H1 (cell line): Measurements from ENCODE around the gene L3MBTL2. TPM values are rescaled to one million over a fixed set of nuclear protein-coding genes. Genes with fewer than 3 reads are reported as not detected.

Source experiments
- CTCF ChIA-PET: fragments of 300-600 bp; sonication (Branson Sonifier 250); formaldehyde crosslinking; loops from one replicate; lab custom pipeline; 2021; ENCODE audit not compliant: partially characterized antibody; lab: Charles Lee
- POLR2A ChIA-PET: fragments of 300-600 bp; sonication (Branson Sonifier 250); formaldehyde crosslinking; loops from one replicate; lab custom pipeline; 2021; ENCODE audit warnings: inconsistent platforms; ENCODE audit not compliant: partially characterized antibody; lab: Charles Lee
- DNase-seq, 2 experiments: peaks; one replicate each; pipeline versions ENCODE4 v3.0.0 to v3.0.0-alpha.2; 2010 to 2022; ENCODE audit warnings: low spot score in 2 of 2, low read depth in 1 of 2, mixed read lengths in 1 of 2
- FAIRE-seq: peaks from 2 replicates; lab custom pipeline; 2011; peaks lifted over from hg19 to GRCh38; lab: Jason Lieb, UNC
- H2AFZ ChIP-seq: 2 replicates; pipeline ENCODE4 v1.8.1; 2012; ENCODE audit warnings: low read length, inconsistent platforms
- H2AK5ac ChIP-seq: 2 replicates; pipeline ENCODE4 v1.6.1; 2013; ENCODE audit warnings: low read depth, low read length
- H2BK120ac ChIP-seq: replicated peaks from 2 replicates; pipeline ENCODE3; 2013; ENCODE audit warnings: low read depth, low read length, inconsistent platforms
- H2BK12ac ChIP-seq: 2 replicates; pipeline ENCODE4 v1.6.1; 2013; ENCODE audit warnings: low read depth, low read length
- H2BK15ac ChIP-seq: 2 replicates; pipeline ENCODE4 v1.6.1; 2013; ENCODE audit warnings: low read length
- H2BK20ac ChIP-seq: 2 replicates; pipeline ENCODE4 v1.6.1; 2013; ENCODE audit warnings: low read length
- H2BK5ac ChIP-seq: 2 replicates; pipeline ENCODE4 v1.6.1; 2013; ENCODE audit warnings: low read depth, low read length
- H3K14ac ChIP-seq: 2 replicates; pipeline ENCODE4 v1.6.1; 2013; ENCODE audit warnings: inconsistent platforms; ENCODE audit not compliant: insufficient read length
- H3K18ac ChIP-seq: 2 replicates; pipeline ENCODE4 v1.6.1; 2013; ENCODE audit warnings: low read length; ENCODE audit errors: extremely low read depth
- H3K23ac ChIP-seq: 2 replicates; pipeline ENCODE4 v1.6.1; 2013; ENCODE audit warnings: inconsistent platforms; ENCODE audit not compliant: insufficient read length
- H3K23me2 ChIP-seq: 2 replicates; pipeline ENCODE4 v1.6.1; 2013; ENCODE audit warnings: low read depth, low read length
- H3K27ac ChIP-seq: 2 replicates; pipeline ENCODE4 v1.6.1; 2011; ENCODE audit warnings: low read depth, low read length, inconsistent platforms
- H3K27me3 ChIP-seq, 4 experiments: replicated peaks in 1 of 4; 1 replicate in 1 of 4; 2 replicates in 3 of 4; pipeline versions ENCODE4 v1.6.1 to v1.8.1; 2011 to 2013; ENCODE audit warnings: low read length in 3 of 4, mild to moderate bottlenecking in 3 of 4, inconsistent platforms in 2 of 4, mixed read lengths in 2 of 4, moderate library complexity in 1 of 4; ENCODE audit not compliant: control insufficient read depth in 3 of 4, insufficient read depth in 3 of 4; ENCODE audit errors: extremely low read depth in 1 of 4
- H3K36me3 ChIP-seq, 4 experiments: 2 replicates each; pipeline versions ENCODE4 v1.6.1 to v1.8.1; 2011 to 2013; ENCODE audit warnings: mild to moderate bottlenecking in 4 of 4, low read length in 3 of 4, moderate library complexity in 2 of 4, control low read depth in 1 of 4, inconsistent platforms in 1 of 4; ENCODE audit not compliant: insufficient read depth in 4 of 4, control insufficient read depth in 2 of 4
- H3K4ac ChIP-seq: replicated peaks from 2 replicates; pipeline ENCODE3; 2013; ENCODE audit warnings: low read length, low read depth, mixed read lengths, inconsistent platforms; ENCODE audit not compliant: insufficient read length
- H3K4me1 ChIP-seq, 4 experiments: replicated peaks in 1 of 4; 1 replicate in 1 of 4; 2 replicates in 3 of 4; pipeline versions ENCODE4 v1.6.1 to v1.8.1; 2011 to 2013; ENCODE audit warnings: low read length in 3 of 4, inconsistent platforms in 2 of 4, mixed read lengths in 1 of 4; ENCODE audit not compliant: insufficient read depth in 4 of 4, control insufficient read depth in 3 of 4
- H3K4me2 ChIP-seq, 2 experiments: 2 replicates each; pipeline versions ENCODE4 v1.6.1 to v1.8.1; 2011 to 2013; ENCODE audit warnings: low read depth in 2 of 2, low read length in 2 of 2, control low read depth in 1 of 2, inconsistent platforms in 1 of 2, mild to moderate bottlenecking in 1 of 2; ENCODE audit not compliant: insufficient read depth in 1 of 2
- H3K4me3 ChIP-seq, 4 experiments: fragments of 200-600, 300-600 bp in 1 of 4; sonication (generic), shearing (Covaris generic), sonication (Bioruptor Twin) in 1 of 4; 2 replicates each; pipeline versions ENCODE4 v1.5.1 to v1.8.1; 2011 to 2016; ENCODE audit warnings: low read length in 4 of 4, low read depth in 3 of 4, control low read depth in 2 of 4, inconsistent platforms in 2 of 4, mild to moderate bottlenecking in 2 of 4, mixed read lengths in 1 of 4, moderate library complexity in 1 of 4; ENCODE audit not compliant: insufficient read depth in 2 of 4; ENCODE audit errors: extremely low read depth in 1 of 4
- H3K56ac ChIP-seq: replicated peaks from 2 replicates; pipeline ENCODE3; 2013; ENCODE audit warnings: low read depth, mild to moderate bottlenecking, mixed read lengths, low read length, inconsistent platforms; ENCODE audit not compliant: insufficient read length
- H3K79me1 ChIP-seq: 2 replicates; pipeline ENCODE4 v1.6.1; 2013; ENCODE audit warnings: low read depth, low read length, control low read depth
- H3K79me2 ChIP-seq, 2 experiments: 2 replicates each; pipeline versions ENCODE4 v1.6.1 to v1.8.1; 2012 to 2013; ENCODE audit warnings: low read length in 2 of 2, mild to moderate bottlenecking in 2 of 2, inconsistent platforms in 1 of 2; ENCODE audit not compliant: insufficient read depth in 2 of 2, control insufficient read depth in 1 of 2
- H3K9ac ChIP-seq, 4 experiments: replicated peaks in 1 of 4; 1 replicate in 1 of 4; 2 replicates in 3 of 4; pipeline versions ENCODE4 v1.6.1 to v1.8.1; 2011 to 2013; ENCODE audit warnings: low read depth in 3 of 4, low read length in 3 of 4, control low read depth in 2 of 4, mild to moderate bottlenecking in 2 of 4, moderate library complexity in 2 of 4, inconsistent platforms in 1 of 4; ENCODE audit errors: extremely low read depth in 1 of 4
- H3K9me3 ChIP-seq, 2 experiments: 2 replicates each; pipeline versions ENCODE4 v1.6.1 to v1.8.1; 2012 to 2013; ENCODE audit warnings: mild to moderate bottlenecking in 2 of 2, moderate library complexity in 2 of 2, control low read depth in 1 of 2, inconsistent platforms in 1 of 2, low read depth in 1 of 2, low read length in 1 of 2, mixed read lengths in 1 of 2; ENCODE audit not compliant: insufficient read depth in 2 of 2
- H4K20me1 ChIP-seq, 2 experiments: replicated peaks in 1 of 2; 2 replicates each; pipeline versions ENCODE3 to v1.8.1; 2011 to 2013; ENCODE audit warnings: inconsistent platforms in 2 of 2, low read length in 2 of 2, mild to moderate bottlenecking in 1 of 2; ENCODE audit not compliant: insufficient read depth in 2 of 2, control insufficient read depth in 1 of 2
- H4K5ac ChIP-seq: 2 replicates; pipeline ENCODE4 v1.6.1; 2013; ENCODE audit warnings: low read length, low read depth, mixed read lengths, inconsistent platforms; ENCODE audit not compliant: insufficient read length
- H4K8ac ChIP-seq: 2 replicates; pipeline ENCODE4 v1.8.0; 2013; ENCODE audit warnings: mild to moderate bottlenecking, moderate library complexity, low read length, inconsistent platforms; ENCODE audit not compliant: insufficient read depth; ENCODE audit errors: extremely low read depth
- H4K91ac ChIP-seq: replicated peaks from 2 replicates; pipeline ENCODE3; 2013; ENCODE audit warnings: low read length, mixed read lengths, inconsistent platforms; ENCODE audit not compliant: insufficient read length
- ATF3 ChIP-seq: IDR thresholded peaks from 2 replicates; pipeline ENCODE4 v1.6.1; 2011; ENCODE audit warnings: low read depth, mild to moderate bottlenecking, low read length; ENCODE audit not compliant: insufficient read depth
- POLR2A ChIP-seq, 2 experiments: IDR thresholded peaks; 1 replicate in 1 of 2; 2 replicates in 1 of 2; pipeline ENCODE4 v1.6.1; 2011; ENCODE audit warnings: low read depth in 2 of 2, low read length in 2 of 2, mild to moderate bottlenecking in 2 of 2; ENCODE audit errors: control extremely low read depth in 1 of 2
- SP1 ChIP-seq: IDR thresholded peaks from 2 replicates; pipeline ENCODE4 v1.6.1; 2011; ENCODE audit warnings: low read depth, low read length
- TEAD4 ChIP-seq: IDR thresholded peaks from 2 replicates; pipeline ENCODE4 v1.6.1; 2012; ENCODE audit warnings: low read depth, low read length, inconsistent platforms, mixed read lengths
- WGBS, 2 experiments: shearing (Covaris generic) in 1 of 2; methylation state at CpG; one replicate each; pipeline versions ENCODE4 v1.1.6 to v1.1.7; 2013 to 2015; ENCODE audit warnings: low lambda C conversion rate in 2 of 2, mixed read lengths in 2 of 2, inconsistent platforms in 1 of 2, low coverage in 1 of 2, missing lambda C conversion rate in 1 of 2; ENCODE audit not compliant: insufficient replicate concordance in 2 of 2, insufficient coverage in 1 of 2, insufficient read length in 1 of 2; ENCODE audit errors: extremely low coverage in 1 of 2, missing lambda C conversion rate in 1 of 2; 5-methylcytosine and 5-hydroxymethylcytosine counted together
- polyA plus RNA-seq, 7 experiments: library from polyadenylated mRNA; depleted of rRNA in 3 of 7; stranded (reverse) in 5 of 7; unstranded in 2 of 7; fragments of >200 nt in 5 of 7; fragments of 200-250 nt in 2 of 7; gene quantifications; 1 replicate in 5 of 7; 2 replicates in 1 of 7; 4 replicates in 1 of 7; pipeline versions ENCODE4 v1.2.1 to v1.2.3, GENCODE V29; 2011 to 2013; ENCODE audit warnings: missing spikeins in 2 of 7, mixed read lengths in 2 of 7
- total RNA-seq: library from RNA; stranded (reverse); fragmentation: NEBNext Ultra II Directional; extraction: Animal tissue kit (Norgen Biotek cat#: 25700); gene quantifications from 2 replicates; pipeline ENCODE4 v1.2.1, GENCODE V29; 2021

Gene L3MBTL2
- total and polyA plus RNA-seq, 2 of the 8 experiments (the other 6 are each of a cell fraction or from before 2014, with no cell fraction given): 23.9 to 24.9 TPM

- Histone ChIP-seq H3K79me2 (no peaks in the 10 kb centered on the region), H3K4me1 (peaks cover 0 to 4% (median under 1%) of the 10 kb centered on the region in 4 experiments; a peak in 2 of 7 replicates), H2BK20ac (no peak overlapping the region), H3K23me2 (no peaks in the 10 kb centered on the region), H2BK15ac (no peak overlapping the region), H4K91ac (no peak overlapping the region), H4K20me1 (peaks cover 5 to 14% of the 10 kb centered on the region in 2 experiments), H3K4ac (no peak overlapping the region), H3K79me1 (no peaks in the 10 kb centered on the region), H3K23ac (no peak overlapping the region), H4K8ac (no peak overlapping the region), H2BK5ac (no peak overlapping the region), H3K9me3 (no peaks in the 10 kb centered on the region), H2AK5ac (no peak overlapping the region), H2AFZ (no peak overlapping the region), H2BK120ac (no peak overlapping the region), H3K18ac (no peak overlapping the region), H3K36me3 (peaks cover 57 to 92% (median 78%) of the 10 kb centered on the region in 4 experiments), H3K4me2 (no peak overlapping the region), H3K56ac (no peak overlapping the region), H3K14ac (no peak overlapping the region), H3K27me3 (no peaks in the 10 kb centered on the region), H2BK12ac (no peak overlapping the region), H3K27ac (no peak overlapping the region), H3K9ac (no peak overlapping the region), H3K4me3 (no peak overlapping the region), H4K5ac (no peak overlapping the region)
- no peak for FAIRE-seq
- POLR2A ChIA-PET: interaction anchor here (0.7 to 1.0 kb wide), 2 partner anchors 9 to 95 kb away, joined by 3 to 8 read pairs; no protein-coding TSS in a partner anchor
- DNase-seq: no peak
- CTCF ChIA-PET: no interaction called here
- TF ChIP-seq ATF3 (no peak), POLR2A (IDR thresholded peaks at IDR 0.05; ENCODE audit: control extremely low read depth in 1 of 2, low read depth in 2 of 2, low read length in 2 of 2) (no peak), TEAD4 (no peak), SP1 (no peak)
- 95% methylated on average over 7 of the region's 7 CpGs; no CpG with 5 or more reads in 1 of the 2 experiments for WGBS, 2 experiments
These were observed 49.1 kb downstream of the L3MBTL2 start for GRCh38 chr22:41254230-41254629.
